ENCODE results near the gene KCNC3.

Gene KCNC3

DNA sequence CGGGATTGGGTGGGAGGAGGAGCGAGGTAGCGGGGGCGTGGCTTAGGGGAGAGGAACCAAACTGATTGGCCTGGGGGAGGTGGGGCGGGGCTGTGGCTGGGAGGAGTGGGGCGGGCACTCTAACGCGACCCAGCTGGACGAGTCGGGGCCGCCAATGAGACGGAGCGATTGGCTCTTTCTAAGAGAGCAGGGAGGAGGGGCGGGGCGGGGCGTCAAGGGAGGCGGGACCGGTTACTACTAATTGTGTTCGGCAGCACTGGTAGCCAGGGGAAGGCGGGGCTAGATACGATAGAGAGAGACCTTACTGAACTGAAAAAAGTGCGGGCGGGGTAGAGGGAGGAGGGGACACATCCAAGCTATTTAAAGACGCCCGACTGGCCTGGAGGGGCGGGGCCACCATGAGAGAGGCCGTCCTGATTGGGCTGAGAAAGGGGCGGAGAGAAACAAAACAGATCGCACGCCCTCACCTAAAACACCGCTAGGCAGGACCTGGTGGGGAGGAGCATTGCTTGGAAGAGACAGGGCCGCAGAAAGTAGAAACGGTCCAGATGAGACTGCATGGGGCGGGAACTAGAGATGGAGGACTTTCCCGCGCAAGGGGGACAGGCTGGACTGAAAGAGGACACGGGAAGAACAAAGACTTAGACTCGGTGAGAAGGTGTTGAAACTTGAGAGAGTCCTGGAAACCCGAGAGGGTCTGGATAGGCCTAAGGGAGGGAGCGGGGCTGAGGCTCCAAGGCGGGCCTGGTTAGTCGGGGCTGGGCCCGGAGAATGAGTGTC, at the start of gene KCNC3:
Gene KCNC3, minus strand, starts transcription at position 232 of the 780 bp plus-strand sequence. CDS start 295 bp downstream, outside the sequence.
- peak; percentile 94 to 98 for DNase-seq

DNA sequence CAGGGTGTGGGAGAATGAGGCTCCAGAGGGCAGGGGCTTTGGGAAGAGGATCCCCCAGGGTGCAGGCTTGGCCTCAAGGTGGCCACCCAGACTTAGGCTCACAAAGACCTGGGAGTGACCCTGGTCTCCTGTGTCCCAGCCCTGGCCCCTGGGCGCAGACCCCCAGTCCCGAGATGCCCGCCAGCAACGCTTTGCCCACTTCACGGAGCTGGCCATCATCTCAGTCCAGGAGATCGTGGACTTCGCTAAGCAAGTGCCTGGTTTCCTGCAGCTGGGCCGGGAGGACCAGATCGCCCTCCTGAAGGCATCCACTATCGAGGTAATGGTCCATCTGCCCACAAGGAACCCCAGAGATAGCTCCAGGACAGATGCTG, 49.7 kb upstream of the KCNC3 start:
- DNase-seq: no peak

DNA sequence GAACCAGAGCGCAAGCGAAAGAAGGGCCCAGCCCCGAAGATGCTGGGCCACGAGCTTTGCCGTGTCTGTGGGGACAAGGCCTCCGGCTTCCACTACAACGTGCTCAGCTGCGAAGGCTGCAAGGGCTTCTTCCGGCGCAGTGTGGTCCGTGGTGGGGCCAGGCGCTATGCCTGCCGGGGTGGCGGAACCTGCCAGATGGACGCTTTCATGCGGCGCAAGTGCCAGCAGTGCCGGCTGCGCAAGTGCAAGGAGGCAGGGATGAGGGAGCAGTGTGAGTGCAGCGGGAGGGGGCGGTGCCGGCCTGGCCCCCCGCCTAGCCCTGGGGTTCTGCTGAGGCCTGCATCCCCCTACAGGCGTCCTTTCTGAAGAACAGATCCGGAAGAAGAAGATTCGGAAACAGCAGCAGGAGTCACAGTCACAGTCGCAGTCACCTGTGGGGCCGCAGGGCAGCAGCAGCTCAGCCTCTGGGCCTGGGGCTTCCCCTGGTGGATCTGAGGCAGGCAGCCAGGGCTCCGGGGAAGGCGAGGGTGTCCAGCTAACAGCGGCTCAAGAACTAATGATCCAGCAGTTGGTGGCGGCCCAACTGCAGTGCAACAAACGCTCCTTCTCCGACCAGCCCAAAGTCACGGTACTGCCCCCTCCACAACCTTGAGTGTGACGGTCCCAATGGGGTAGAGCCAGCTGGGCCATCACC, 49.1 kb upstream of the KCNC3 start:
- DNase-seq: no peak

DNA sequence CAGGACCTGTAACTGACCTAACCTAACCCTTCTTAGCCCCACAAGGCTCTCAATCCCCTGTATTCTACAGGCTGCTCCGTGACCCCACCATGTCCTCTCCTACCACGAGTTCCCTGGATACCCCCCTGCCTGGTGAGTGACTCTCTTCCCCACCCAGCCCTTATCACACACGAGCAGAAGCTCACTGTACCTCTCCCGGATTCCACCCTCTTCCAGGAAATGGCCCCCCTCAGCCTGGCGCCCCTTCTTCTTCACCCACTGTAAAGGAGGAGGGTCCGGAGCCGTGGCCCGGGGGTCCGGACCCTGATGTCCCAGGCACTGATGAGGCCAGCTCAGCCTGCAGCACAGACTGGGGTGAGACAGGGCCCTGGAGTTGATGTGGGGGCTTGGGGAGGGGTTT, 48.3 kb upstream of the KCNC3 start:
- DNase-seq: no peak

DNA sequence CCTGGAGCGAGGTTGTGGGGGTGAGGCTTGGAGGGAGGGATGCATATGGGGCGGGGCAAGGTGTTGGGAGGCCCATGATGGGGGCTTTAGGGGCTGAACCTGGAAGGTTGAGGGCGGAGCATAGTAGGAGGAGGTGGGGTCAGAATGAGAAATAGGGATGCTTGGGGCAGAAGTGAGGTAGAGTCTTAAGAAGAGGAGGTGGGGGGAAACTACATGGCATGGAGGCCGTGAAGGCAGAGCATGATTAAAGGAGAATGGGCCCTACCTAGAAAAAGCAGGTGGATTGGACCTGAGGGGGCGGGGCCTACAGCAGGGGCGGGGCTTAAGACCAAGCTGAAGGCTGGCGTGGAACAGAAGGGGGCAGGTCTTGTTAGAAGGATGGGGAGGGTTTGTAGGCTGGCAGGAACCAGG, 47.9 kb upstream of the KCNC3 start:
- DNase-seq: peak; percentile 73 to 76

DNA sequence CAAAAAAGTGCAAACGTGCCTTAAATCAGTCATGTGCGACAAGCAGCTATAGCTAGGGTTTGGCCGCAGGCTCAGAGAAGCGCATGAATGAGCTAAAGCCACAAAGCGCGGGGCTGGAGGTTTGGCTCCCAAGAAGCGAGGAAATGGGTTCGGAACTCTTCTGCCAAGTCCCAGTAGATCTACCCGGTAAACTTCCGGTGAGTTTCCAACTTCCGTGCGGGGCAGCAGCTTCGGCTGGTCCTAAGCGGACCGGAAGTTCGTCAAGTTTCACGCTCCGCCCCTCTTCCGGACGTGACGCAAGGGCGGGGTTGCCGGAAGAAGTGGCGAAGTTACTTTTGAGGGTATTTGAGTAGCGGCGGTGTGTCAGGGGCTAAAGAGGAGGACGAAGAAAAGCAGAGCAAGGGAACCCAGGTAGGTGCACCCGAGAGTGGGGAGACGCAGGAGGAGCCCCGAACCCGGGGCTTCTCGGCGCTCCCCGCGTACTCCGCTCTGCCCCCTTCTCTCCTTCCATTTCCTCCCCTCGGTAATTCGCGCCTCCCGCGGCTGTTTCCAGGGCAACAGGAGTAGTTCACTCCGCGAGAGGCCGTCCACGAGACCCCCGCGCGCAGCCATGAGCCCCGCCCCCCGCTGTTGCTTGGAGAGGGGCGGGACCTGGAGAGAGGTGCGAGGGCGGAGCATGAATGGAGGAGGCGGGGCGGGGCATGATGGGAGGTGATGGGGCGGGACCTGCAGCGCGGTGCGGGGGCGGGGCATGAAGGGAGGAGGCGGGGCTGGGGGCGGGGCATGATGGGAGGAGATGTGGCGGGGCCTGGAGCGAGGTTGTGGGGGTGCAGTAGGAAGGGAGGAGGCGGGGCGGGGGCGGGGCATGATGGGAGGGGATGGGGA, 47.2 kb upstream of the KCNC3 start, which contains the start of gene NR1H2:
Gene NR1H2, plus strand, starts transcription at position 292 of the 885 bp plus-strand sequence. CDS start 1,149 bp downstream, outside the sequence.
- peak; percentile 97 for DNase-seq

DNA sequence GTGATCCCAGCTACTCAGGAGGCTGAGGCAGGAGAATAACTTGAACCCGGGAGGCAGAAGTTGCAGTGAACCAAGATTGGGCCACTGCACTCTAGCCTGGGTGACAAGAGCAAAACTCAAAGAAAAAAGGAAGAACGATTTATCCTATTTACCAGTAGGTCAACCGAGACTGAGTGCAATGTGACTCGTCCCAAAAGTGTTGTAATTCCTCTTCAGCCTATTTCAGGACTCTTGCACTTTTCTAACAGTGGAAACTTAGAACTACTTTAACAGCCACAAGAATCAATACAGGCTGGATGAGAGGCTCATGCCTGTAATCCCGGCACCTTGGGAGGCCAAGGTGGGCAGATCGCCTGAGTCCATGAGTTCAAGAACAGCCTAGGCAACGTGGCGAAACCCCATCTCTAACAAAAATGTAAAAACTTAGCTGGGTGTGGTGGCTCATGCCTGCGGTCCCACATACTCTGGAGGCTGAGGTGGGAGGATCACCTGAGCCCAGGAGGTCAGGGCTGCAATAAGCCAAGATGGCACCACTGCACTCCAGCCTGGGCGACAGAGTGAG, 42.8 kb upstream of the KCNC3 start:
- DNase-seq: no peak

DNA sequence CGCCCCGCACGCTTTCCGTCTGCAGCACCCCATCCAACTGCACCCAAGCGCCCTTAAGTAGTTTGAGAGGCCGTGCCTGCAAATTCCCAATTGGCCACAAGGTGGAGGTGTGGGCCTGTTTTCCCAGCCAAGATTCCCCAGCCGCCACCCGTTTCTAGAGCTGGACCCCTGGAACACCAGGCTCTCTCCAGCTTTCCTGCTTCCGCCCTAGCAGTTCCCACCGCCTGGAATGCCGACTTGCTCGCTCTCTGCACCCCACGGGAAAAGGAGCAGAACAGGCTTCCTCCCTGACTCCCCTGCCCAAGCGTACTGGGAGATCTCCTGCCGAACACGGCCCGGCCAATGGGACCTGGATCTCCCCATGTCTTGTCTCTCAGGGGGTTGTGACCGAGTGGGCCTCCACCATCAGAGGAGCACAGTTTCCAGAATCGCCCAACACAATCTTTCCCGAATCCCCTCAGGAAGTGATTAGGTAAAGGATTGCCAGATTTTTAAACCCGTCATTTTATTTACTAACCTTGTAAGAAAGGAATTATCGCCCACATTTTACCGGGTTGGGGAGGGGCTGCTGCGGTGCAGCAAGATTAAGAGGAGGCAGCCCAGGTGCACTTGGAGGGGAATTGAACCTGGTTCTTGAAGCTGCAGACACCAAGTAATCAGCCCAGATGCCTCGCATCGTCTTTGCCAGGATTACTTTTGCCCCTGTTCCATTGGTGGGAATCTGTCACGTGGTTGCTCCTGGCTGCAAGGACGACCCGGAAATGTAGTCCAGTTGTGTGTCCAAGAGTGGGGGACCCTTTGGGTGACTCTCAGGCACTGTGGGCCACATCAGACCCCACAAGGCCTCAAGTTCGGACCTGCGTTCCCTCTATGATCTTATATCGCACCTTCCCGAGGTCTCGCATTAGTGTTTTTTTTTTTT, 39.7 kb upstream of the KCNC3 start:
- peak; percentile 83 to 84 for DNase-seq

DNA sequence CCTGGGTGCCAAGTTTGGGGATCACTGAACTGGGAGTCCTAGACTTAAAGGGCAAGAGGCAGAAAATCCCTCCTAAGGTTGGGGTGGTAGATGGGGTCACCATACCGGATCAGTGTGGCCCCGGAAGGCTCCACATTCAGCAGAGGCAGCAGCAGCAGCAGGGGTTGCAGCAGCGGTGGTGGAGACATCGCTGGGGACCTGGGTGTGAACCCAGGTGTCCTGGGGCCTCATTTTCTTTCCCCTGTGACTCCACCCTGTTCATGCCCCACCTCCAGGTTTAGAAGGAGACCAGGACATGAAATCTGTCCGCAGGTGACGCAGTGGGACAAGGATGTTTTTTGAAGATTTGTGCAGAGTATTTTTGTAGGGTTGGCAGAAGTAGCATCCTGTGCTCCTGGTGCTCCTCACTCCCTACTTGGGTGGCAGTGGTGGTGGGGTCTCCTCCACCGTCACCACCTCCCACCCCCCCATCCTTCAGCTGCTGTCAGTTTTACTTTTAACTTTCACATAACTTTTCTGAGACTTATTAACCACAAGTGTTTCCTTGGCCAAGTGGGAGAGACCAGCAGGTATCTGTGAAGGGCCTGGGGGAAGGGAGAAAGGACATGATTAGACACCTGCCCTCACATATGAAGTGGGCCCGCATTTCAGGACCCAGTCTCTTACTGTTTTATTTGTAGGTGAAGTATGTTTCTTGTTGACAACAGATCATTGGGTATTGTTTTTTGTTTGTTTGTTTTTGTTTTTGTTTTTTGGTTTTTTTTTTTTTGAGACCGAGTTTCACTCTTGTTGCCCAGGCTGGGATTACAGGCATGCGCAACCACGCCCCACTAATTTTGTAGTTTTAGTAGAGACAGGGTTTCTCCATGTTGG, 36.5 kb upstream of the KCNC3 start, which contains the start of gene NAPSA:
Gene NAPSA, minus strand, starts transcription at position 206 of the 873 bp plus-strand sequence. Its CDS starts 18 bp downstream, at position 188.
- no peak for DNase-seq

DNA sequence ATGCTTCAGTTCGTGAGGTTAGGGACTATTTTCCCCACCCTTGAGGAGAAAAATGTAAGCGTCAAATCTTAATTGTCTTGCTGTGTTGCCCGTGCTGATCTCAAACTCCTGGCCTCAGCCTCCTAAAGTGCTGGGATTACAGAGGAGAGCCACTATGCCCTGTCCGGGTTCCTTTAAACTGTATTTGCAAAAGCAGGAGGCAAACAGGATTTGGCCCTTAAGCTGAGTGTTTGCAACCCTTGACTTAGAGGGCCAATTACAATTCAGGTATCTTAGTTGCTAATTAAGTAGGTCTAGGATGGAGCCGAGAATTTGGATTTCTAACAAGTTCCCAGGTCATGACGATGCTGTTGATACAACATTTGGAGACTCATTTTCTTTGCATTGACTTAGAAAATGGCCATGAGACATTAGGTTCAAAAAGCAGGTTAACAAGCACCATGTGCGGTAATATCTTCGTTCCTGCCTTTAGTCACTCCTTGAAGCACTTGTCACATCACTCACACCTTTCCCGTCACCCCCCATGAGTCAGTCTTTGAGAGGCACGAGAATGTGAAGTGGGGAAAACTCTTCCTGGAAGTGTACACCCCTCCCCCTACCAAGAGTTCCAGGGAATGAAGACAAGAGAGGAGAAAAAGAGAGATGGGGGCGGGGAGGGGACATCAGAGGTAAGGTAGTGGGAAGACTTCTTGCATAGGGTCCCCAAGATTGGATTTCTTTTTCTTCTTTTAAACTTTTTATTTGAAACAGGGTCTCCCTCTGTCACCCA, 33.7 kb upstream of the KCNC3 start:
- no peak for DNase-seq

DNA sequence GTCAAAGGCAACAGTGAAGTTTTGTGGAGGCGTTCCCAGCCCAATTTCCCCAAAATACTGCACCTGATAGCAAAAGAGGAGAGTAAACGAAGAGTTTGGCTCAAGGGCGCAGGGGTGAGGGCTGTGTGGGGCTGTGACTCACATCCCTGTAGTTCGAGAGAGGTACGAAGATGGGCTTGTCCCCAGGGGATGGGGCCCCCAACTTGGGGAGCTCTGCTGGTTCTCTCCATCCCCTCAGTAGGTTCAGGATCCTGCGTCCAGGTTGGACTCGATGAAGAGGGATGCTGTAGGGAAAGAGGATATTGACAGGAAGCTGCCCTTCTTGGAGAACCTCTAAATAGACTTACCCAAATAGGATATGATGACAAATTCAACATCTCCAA, 32.8 kb upstream of the KCNC3 start:
- no peak for DNase-seq

DNA sequence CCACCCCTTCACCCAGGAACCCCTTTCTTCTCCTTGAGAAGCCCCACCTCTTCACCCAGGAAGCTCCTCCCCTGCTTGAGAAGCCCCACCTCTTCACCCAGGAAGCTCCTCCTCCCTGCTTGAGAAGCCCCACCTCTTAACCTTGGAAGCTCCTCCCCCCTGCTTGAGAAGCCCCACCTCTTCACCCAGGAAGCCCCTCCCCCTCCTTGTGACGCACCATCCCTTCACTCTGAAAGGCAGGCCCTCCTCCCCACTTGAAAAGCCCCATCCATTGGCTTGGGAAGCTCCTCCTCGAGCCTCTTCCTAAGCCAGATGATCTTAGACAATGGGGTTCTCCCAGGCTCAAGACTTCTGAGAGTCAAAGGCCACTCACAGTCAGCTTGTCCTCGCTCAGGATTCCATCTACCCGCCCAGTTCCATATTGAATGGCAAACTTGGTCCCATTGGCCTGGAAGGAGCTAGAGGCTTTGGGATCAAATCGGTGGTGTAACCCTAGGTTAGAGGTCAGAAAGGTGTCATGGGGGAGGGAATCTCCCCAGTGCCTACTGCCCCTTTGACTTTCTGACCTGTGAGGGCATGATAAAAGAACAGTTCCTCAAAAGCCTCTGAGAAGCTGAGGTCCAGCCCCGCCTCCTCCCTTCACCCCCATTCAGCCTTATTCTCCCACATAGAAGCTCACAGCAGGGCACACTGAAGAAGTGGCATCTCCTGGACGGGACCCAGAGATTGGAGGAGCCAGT, 32.3 kb upstream of the KCNC3 start:
- peak; percentile 29 to 47 for DNase-seq

DNA sequence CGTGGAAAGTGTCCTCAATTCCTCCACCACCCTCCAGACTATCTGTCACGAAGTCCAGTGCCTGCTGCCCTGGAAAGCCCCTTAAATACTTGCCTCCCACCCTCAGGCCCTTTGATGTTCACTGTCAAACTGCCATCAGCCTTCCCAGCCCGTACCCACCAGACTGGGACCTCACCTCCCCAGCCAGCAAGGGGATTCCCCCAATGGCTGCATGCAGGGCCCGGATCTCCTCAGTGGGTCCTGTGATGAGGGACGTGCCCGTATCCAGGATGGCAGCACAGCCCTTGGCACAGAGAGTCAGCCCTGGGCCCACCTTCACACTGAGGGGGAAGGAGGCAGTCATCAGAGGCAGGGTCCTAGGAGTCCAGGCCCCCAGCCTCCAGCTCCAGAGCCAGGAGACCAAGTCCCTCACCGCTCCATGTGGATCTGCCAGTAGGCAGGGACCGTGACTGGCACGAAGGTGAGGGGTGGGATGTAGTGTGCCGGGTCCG, 30.2 kb upstream of the KCNC3 start:
- peak in 1 of 2 donors; percentile 34 for DNase-seq

DNA sequence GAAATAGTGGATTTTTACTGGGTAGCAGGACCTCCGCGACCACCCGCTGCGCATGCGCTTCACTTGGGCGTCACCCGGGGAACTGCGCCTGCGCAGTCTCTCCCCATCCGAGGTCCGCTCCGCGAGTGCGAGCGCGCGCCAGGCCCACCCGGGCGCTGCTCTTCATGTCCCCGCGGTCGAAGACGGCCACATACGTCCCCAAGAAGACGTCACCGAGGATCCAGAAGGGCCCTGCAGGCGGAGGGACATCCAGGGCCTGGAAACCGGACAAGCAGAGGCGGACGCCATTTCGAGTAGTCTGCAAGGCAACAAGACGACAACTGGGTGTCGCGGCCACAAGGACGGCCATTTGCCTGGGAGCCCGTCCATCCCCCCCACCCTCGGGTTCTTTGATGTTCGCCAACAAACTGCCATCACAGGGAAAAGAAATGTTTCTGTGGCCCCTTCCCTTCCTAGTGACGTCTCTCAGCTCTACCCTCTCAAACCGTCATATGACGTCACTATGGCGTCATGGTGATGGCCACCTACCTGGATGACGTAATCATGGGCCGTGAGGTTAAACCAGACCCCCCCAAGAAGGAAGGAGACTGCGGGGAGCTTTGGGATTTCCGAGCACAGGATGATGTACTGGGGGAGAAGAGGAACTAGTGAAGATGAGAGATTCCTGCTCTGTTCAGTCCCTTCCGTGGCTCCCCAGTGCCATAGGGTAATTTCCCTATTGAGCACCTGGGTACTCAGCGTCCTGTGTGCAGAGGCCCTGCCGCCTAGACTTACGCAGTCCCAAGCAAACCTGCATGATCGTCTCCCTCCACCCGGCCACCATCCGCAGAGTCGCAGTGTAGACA, 29.5 kb upstream of the KCNC3 start:
- peak; percentile 87 to 88 for DNase-seq

DNA sequence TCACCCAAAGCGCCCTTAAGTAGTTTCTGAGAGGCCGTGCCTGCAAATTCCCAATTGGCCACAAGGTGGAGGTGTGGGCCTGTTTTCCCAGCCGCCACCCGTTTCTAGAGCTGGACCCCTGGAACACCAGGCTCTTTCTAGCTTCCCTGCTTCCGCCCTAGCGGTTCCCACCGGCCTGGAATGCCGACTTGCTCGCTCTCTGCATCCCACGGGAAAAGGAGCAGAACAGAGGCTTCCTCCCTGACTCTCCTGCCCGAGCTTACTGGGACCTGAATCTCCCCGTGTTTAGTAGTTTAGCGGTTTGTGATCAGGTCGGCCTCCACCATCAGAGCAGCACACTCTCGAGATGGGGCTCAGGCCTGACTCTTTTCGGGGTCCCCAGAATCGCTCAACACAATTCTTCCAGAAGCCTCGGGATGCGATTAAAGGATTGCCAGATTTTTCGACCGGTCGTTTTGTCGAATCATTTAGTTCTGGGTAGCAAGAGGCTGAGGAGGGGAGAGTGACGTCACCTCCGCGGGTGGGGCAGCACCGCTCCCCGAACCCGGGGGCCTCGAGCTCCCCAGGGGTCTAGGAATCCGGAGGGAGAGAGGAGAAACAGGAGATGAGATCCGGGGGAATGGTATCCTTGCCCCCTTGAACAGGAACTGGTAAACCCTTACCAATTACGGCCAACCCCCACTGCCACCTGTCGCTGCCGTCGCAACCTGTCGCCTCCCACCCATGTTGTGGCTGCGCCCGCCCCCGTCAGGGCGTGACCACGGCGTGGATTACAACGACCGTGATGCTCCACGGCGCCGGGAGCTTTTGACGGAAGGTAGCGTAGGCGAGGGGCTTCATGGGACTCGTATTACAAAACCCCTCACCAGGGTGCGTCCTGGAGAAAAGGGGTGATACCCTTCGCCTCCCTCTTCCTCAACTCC, 28.3 kb upstream of the KCNC3 start:
- DNase-seq: peak; percentile 91 to 92

DNA sequence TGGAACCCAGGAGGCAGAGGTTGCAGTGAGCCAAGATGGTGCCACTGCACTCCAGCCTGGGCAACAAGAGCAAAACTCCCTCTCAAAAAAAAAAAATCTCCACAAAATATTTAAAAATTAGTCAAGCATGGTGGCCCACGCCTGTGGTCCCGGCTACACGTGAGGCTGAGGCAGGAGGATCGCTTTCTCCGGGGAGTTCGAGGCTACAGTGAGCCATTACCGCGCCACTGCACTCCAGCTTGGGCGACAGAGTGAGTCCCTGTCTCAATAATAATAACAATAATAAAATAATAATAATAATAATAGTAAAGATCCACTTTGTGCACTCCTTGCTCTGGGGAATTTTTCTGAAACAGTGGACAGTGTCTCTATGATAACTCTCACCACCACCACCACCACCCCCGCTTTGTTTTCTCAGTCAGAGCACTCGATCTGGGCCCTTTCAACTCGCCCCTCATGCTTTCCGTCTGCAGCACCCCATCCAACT, 27.6 kb upstream of the KCNC3 start:
- no peak for DNase-seq

All from CD4-positive, alpha-beta T cell treated with Interleukin-4 for 1 hour (primary cell).